Body of pancreas (tissue), 4 donors: Measurements from ENCODE around the gene DDX50.

Source experiments
- CTCF ChIP-seq, 7 experiments: fragments of 450-650 bp in 4 of 7; fragments of 200-600 bp in 3 of 7; sonication (generic) in 3 of 7; IDR thresholded peaks; one replicate each; pipeline ENCODE4 v1.5.1; 2016 to 2019; ENCODE audit warnings: antibody characterized with exemption in 7 of 7
- POLR2A ChIP-seq, 3 donors: fragments of 450-650 bp; IDR thresholded peaks; one replicate each; pipeline ENCODE4 v1.6.1; 2016; ENCODE audit warnings: antibody characterized with exemption in 3 of 3, mild to moderate bottlenecking in 2 of 3

- no peak for TF ChIP-seq CTCF (IDR thresholded peaks at IDR 0.05)
- TF ChIP-seq POLR2A (IDR thresholded peaks at IDR 0.05), result no peak
Observed at GRCh38 chr10:68876246-68877138, 24.6 kb upstream of the DDX50 start.
